ENCODE measurements around the gene FAM110A.
A peak's percentile ranks its signal among the peaks of the same experiment; 100 is the strongest.
"Not testable (repeated sequence)": the region's sequence is repeated elsewhere in the genome, so short reads cannot be mapped to it uniquely, and the experiment has no call there.

The FAM110A gene

DNA sequence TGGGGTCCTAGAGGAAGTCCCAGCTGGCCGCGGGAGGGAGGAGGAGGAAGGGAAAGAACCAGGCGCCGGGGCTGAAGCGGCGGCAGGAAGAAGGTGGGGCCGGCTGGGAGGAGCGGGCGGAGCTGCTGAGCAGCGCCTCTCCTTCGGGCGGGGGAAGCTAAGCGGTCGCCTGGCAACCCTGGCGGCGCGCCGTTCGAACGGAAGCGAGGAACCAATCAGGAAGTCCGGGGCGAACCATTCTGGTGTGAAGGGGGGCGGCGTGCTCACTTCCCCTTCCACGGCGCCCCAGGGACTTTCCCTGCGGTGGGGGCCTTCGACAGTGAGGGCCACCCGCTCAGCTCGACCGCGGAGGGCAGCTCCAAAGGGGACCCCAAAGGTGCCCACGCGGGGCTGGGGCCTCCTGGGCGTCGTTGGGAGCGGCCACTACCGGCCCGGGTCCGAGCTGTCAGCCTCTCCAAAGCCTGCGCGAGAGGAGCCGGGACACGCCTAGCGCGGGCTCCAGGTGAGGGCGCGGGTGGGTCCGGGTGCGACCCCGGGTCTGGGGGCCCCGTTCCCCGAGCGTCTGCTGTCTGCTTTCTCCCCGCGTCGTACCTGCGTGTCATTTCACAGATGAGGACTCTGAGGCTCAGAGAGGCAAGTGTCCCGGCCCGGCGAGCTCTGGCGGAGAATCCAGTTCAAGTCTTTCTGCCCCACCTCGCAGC is at the start of gene FAM110A:
TSS of gene FAM110A (plus strand) at position 266 of the 701 bp plus-strand sequence. CDS start 11,090 bp downstream, outside the sequence.
- peak; percentile 89 for DNase-seq (ENCODE audit: low read depth)

DNA sequence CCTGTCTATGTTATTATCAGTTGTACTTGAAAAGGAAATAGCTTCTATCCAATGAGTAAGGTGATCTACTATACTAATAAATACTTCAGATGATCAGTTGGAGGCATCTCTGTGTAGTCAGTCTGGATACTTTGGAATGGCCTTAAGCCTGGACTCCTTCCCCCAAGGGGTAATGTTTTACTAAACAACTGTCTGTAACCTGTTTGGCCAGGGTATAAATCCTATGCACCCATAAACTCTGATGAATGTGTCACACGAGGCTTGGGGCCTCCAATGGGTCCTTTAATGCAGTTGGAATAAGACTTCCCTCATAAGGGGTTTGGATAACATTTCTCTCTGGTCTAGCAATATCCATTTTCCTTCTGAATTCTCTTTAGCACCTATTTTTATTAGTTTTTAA is 45.7 kb upstream of the FAM110A start:
- no peak for DNase-seq (ENCODE audit: low read depth)

DNA sequence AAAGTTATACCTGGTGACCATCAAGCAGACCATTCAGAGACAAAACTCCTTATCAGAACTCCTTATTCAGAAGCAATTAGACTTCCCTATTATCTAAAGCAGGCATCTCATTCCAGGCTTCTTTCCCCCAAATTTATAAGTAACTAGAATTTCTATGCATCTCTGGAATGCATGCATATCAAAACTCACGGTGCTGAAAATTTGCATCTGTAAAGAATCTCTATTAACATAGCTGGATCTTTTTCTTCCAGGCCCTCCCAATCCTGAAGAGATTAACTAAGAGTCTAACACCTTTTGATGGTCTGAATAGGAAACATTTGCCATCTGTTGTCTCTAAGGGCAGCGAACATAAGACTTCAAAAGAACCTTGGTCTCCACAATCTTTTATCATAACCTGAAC is 42.5 kb upstream of the FAM110A start:
- DNase-seq (ENCODE audit: low read depth), result no peak

DNA sequence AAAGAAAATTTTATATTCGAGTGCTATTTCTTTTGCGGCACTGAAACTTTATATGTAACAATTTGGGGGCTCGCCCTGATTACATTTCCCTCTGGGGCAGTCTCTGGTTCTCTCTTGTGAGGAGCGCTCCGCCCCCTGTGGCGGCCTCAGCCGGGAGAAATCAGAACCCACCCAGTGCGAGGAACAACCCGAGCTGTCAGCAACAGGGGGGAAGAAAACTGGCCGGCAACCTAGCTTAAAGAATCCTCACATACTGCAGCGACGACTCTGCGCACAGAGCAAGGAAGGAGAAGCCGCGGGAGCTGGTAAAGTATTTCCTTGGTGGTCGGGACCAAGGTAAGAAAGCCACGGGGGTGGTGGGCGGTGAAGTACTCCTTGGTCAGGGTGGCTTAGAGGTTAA is 41.3 kb upstream of the FAM110A start:
- DNase-seq (ENCODE audit: low read depth), result no peak

DNA sequence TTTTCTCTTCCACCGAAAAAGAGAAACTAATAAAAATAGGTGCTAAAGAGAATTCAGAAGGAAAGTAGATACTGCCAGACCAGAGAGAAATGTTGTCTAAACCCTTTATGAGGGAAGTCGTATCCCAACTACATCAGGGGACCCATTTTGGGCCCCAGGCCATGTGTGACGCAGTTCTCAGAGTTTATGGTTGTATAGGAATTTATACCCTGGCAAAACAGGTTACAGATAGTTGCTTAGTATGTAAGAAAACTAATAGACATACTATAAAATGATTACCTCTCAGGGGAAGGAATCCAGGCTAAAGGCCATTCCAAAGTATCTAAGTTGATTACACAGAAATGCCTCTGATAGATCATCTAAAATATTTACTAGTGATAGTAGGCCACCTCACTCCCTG is 36.6 kb upstream of the FAM110A start:
- no peak for DNase-seq (ENCODE audit: low read depth)

DNA sequence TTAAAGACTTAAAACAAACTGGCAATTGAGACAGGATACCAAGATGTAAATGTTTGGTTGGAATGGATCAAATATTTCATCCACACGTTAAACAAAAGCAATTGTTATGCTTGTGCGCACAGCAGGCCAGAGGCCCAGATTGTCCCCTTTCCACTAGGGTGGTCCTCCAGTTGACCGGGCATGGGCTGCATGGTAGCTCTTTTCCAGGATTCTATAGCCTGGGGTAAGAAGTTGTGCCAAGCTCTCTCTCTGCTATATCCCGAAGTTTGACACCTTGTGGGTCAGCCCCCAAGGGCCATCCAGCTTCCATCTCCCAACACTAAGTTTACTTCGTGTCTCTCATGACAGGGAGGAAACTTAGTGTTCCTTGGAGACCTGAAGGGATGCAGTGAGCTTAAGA is 34.8 kb upstream of the FAM110A start:
- not testable (repeated sequence) for DNase-seq (ENCODE audit: low read depth)

DNA sequence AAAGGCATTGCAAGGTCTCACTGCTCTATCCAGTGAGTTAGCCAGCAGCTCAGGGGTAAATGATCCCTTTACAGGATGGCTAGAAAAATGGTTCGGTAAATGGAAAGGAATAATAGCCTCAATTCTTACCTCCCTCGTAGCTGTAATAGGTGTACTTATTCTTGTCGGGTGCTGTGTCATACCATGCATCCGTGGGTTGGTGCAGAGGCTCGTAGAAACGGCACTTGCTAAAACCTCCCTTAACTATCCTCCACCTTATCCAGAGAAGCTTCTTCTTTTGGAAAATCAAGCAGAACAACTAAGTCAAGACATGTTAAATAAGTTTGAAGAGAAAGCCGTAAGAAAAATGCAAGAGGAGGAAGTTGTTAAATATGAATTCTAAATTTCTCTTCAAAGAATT is 33.5 kb upstream of the FAM110A start:
- DNase-seq (ENCODE audit: low read depth), result not testable (repeated sequence)

DNA sequence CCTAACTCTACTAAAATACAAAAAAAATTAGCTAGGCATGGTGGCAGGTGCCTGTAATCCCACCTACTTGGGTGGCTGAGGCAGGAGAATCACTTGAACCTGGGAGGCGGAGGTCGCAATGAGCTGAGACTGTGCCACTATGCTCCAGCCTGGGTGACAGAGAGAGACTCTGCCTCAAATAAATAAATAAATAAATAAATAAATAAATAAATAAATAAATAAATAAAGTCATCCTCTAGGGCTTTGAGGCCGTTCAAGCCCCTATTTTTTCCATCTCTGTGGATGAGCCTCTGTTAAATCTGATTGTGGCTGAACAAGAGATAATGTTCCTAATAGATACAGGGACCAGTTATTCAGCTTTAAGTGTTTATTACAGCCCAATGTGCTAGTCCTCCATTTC is 31.8 kb upstream of the FAM110A start:
- no peak for DNase-seq (ENCODE audit: low read depth)

DNA sequence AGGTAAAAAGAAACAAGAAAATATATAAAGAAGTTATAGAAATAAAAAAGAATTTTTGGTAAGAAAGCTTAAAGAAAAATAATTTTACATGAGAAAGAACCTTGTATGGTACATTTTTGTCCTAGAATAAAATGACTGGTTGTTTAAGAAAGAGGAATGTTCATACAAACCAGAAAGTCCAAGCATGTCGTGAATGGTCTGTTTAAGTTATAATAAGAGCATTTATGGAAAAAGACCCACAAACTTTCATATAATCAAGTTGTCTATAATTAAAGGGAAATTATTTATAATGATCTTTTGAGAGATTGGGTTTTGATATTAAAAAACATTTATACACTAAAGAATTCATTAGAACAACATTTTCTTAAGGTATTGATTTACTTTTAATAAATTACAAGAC is 27.8 kb upstream of the FAM110A start:
- no peak for DNase-seq (ENCODE audit: low read depth)

DNA sequence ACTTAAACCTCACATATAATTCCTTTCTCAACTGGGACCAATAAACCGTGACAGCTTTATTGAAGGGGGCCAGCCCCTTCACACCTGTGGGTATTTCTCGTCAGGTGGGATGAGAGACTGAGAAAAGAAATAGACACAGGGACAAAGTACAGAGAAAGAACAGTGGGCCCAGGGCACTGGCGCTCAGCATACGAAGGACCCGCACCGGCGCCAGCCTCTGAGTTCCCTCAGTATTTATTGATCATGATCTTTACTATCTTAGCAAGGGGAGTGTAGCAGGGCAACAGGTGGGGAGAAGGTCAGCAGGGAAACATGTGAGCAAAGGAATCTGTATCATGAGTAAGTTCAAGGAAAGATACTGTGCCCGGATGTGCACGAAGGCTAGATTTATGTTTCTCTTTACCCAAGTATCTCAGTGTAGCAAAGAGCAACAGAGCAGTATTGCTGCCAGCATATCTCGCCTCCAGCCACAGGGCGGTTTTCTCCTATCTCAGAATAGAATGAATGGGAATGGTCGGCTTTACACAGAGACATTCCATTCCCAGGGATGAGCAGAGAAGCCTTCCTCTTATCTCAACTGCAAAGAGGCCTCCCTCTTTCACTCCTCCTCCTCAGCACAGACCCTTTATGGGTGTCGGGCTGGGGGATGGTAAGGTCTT is 21.6 kb upstream of the FAM110A start:
- not testable (repeated sequence) for DNase-seq (ENCODE audit: low read depth)

DNA sequence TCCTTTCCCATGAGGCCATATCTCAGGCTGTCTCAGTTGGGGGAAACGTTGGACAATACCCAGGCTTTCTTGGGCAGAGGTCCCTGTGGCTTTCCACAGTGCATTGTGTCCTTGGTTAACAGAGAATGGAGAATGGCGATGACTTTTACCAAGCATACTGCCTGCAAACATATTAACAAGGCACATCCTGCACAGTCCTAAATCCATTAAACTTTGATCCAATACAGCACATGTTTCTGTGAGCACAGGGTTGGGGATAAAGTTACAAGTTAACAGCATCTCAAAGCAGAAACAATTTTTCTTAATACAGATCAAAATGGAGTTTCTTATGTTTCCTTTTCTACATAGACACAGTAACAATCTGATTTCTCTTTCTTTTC is 21.1 kb upstream of the FAM110A start:
- DNase-seq (ENCODE audit: low read depth), result not testable (repeated sequence)

DNA sequence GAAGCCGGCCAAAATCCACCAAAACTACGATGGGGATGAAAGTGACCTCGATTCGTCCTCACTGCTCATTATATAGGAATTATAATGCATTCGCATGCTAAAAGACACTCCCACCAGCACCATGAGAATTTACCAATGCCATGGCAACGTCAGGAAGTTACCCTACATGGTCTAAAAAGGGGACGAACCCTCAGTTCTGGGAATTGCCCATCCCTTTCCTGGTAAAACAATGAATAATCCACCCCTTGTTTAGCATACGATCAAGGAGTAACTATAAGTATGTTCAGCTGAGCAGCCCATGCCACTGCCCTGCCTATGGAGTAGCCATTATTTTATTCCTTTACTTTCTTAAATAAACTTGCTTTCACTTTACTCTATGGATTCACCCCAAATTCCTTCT is 20.1 kb upstream of the FAM110A start:
- DNase-seq (ENCODE audit: low read depth), result no peak

DNA sequence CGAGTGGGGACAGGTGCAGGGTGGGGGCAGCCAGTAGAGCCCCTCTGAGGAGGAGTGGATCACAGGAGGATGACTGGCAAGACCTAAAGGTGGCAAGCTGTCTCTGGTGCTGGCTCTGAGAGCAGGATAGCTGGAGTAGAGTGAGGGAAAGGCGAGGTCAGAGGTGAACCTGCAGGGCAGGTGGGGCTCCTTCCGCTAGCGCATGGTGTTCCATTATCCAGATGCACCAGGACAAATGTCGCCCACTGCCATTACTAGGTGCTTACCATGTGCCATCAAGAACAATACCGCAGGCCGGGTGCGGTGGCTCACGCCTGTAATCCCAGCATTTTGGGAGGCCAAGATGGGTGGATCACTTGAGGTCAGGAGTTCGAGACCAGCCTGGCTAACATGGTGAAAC is 18.3 kb upstream of the FAM110A start:
- no peak for DNase-seq (ENCODE audit: low read depth)

DNA sequence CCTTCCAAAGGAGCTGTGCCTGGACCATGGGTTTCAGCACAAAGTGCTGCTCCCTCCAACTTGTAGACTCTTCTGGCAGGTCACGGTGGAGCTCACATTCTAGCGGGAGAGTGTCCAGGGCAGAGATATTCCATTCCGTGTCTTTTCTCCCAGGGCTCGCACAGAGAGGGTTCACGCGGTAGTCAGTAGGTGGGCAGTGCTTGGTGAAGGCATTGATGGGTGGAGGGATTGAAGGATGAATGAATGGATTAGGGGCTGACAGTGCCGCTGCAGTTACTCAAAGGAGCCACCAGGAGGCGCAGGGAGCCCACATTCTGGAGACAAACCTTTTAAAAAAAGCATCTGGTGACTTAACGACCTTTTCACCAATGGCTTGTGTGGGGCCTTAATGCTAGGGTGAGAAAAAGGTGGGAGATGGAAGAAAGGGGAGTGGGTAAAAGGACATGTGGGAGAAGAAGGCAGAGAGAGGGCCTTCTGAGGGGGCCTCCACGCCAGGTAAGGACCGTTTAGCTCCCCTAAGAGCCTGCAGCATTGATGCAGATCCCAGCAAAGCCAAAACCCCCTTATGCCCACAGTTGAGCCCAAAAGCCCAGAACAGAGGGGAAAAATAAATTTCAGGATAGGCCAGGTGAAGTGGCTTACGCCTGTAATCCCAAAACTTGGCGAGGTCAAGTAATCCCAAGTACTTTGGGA is 17.5 kb upstream of the FAM110A start:
- DNase-seq (ENCODE audit: low read depth), result peak; percentile 24

DNA sequence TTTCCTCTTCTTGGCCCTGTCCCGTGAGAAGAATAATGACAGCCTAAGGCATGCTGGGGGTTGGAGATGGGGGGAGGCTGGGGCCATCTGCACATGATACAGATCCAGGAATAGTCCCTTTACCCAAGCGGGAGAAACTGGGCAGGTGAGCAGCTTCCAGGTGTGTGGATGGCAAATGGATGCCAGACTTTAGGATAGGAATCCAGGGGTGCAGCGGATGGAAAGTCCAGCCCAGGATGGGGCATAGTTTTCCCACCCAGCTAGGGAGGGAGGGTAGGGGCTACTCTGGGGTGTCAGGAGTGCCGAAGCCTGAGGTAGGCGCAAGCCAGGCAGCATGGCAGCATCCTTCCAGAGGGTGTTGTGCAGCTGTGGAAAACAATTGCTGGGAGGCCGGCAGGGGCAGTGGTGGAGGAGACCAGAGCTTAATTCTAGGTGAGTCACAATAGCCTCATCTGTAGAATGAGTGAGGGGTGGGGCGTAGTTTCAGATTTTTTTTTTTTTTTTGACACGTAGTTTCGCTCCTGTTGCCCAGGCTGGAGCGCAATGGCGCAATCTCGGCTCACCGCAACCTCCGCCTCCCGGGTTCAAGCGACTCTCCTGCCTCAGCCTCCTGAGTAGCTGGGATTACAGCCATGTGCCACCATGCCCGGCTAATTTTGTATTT is 15.4 kb upstream of the FAM110A start:
- no peak for DNase-seq (ENCODE audit: low read depth)

DNA sequence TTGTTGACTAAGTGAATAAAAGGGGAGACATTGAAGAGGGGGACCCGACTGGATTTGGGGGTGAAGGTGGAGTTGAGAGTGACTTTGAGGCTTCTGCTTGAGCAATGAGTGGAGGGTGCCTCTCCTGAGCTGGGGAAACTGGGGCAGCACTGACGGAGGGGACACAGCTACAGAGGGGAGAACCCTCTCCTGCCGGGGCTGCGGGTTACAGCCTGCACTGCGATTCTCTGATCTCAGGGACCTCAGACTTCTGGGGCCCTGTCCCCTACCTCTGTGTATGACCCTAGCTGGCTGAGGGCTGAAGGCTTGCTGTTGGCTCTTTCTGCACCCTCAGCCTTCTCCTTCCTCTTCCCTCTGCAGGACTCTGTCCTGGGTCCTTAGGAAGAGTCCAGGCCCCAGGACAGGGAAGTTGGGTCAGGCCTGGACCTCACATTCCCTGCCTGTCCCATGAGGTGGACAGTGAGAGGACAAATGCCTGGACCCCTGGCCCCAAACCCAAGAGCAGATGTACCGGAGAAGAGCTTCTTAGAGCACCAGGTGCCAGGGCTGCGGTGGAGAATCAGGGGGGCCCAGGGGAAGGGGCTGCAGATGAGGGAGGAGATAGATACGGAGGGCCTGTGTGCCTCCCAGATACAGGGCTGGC is 13.7 kb upstream of the FAM110A start:
- no peak for DNase-seq (ENCODE audit: low read depth)

DNA sequence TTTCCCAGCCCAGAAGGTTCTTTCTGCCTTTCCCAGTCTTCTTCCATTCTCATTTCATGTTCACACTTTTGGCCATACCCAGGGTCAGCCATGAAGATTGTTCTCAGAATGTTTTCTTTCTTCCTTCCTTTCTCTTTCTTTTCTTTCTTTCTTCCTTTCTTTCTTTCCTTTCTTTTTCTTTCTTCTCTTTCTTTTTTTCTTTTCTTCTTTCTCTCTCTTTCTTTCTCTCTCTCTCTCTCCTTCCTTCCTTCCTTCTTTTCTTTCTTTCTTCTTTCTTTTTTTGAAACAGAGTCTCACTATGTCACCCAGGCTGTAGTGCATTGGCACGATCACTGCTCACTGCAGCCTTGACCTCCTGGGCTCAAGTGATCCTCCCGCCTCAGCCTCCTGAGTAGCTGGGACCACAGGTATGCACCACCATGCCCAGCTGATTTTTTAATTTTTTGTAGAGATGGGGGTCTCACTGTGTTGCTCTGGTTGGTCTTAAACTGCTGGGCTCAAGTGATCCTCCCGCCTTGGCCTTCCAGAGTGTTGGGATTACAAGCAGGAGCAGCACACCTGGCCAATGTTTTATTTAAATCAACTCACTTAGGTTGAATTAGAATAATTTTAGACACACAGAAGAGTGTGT is 13.1 kb upstream of the FAM110A start:
- DNase-seq (ENCODE audit: low read depth), result no peak

DNA sequence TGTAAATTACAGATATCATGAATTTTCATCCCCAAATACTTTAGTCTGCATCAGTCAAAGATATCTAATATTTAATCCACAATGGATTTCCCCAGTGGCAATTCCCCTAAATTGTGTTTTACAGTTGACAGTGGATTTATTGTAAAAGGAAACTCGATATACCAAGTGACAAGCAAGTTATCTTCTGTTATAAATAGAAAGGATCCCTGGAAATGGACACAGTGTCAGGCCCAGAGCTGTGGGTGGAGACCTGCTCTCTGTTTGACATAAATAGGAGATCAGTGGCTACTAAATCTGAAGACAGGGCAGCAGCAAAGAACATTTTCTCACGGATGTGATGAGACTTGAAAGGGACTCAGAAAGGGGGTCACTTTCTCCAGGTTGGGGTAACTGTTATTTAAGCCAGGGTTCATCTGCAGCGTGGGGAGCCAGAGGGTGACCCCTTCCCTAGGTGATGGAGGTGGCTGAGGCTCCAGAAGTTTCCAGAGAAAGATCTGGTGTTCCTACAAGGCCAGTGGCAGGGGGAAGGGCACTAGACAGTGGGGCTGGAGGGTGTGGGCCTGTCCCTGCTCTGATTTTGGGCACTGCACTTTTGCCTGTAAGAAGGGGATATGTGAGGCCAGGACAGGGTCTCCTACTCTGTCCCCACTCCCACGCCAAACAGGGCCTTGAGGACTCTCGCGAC is 12.3 kb upstream of the FAM110A start:
- no peak for DNase-seq (ENCODE audit: low read depth)

DNA sequence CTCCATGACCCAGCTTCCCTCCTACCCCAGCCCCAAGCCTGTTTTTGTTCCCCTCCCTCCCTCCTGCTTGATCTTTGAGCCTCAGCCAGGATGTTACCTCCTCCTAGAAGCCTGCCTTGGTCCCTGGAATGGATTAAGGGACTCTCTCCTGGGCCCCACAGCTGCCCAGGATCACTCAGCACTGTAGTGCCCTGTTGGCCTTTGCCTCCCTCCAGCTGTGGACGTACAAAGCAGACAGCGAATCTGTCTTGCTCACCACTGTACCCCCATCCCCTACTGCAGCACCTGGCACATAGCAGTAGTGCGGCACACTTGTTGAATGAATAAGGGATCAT is 11.8 kb upstream of the FAM110A start:
- no peak for DNase-seq (ENCODE audit: low read depth)

DNA sequence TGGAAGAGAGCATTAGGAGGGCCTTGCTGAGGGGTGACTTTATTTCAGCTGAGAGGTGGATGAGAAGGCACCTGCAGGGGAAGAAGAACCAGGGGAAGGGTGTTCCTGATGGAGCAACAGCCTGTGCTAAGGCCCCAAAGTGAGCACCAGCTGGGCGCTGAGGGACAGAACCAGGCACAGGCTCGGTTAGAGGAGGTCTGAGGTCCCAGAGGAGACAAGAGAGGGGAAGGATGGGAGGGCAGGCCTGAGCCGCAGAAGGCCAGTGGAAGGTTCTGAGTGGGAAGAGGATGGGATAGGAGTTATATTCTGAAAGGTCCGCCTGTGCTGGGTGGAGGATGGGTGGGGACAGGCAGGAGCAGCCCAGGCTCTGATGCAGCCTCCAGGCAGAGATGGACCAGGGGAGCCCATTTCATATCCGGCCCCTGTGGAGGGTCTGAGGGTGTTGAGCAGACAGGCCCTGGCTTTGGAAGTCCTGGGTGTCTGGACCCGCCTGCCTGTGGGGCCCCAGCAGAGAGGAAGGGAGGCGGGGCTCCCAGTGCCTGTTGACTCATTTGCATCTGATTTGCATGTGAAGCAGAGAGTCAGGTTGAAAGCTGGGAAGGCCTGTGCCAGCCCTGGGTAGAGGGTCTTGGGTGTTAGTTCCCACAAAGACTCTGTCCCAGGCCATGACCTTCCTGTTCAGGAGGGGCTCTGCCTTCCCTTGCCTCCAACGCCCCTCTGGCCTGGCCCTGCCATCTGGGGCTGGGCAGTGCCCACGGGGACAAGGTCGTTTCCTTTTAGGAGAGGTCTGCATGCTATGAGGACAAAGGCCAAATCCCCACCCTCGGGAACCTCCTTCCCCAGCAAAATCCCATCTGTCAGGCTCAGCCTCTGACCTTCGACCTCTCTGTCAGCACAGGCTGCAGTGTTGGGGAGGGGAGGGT is 10.6 kb upstream of the FAM110A start:
- DNase-seq (ENCODE audit: low read depth), result no peak

All from GM04504 (cell line).